ENCODE data around the gene SOX11. TPM values are rescaled to one million over a fixed set of nuclear protein-coding genes. Genes with fewer than 3 reads are reported as not detected.

Gene SOX11
- total RNA-seq, 1 donor from 2014 or later = not detected

DNA sequence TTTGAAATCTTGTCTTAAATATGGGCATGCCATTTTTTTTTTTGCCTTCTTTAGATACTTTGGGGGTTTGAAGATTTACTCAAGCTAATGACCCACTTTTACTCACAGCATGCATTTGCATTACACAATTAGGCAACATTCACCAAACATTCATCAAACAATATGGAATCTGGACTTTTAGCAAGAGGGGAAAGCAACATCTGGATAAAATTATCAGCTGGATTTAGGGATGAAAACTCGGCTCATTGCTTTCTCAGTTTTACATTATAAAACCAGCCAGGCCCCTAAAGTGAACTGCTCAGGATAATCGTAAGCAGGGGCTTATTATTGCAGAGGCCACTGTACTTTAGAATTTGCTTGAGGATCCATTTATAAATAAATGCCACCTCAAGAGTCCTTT is 44.7 kb downstream of the SOX11 start:
- H3K4me1 Mint-ChIP-seq = no peaks in the 10 kb centered on the region
- H3K36me3 Mint-ChIP-seq (ENCODE audit: low read depth) = no peaks in the 10 kb centered on the region
- H3K27me3 Mint-ChIP-seq = no peaks in the 10 kb centered on the region
- POLR2A ChIA-PET = no interaction called here
- peaks cover 2% of the 10 kb centered on the region for H3K9me3 Mint-ChIP-seq
- DNase-seq = no peak
- H3K4me3 Mint-ChIP-seq = no peak overlapping the region
- CTCF ChIA-PET = no interaction called here
- intact Hi-C loops (cut with micrococcal nuclease) = no loop called here
- no peak for ATAC-seq (ENCODE audit: low read depth)
- H3K27ac Mint-ChIP-seq = no peak overlapping the region
- TF ChIP-seq, protein P1, sequence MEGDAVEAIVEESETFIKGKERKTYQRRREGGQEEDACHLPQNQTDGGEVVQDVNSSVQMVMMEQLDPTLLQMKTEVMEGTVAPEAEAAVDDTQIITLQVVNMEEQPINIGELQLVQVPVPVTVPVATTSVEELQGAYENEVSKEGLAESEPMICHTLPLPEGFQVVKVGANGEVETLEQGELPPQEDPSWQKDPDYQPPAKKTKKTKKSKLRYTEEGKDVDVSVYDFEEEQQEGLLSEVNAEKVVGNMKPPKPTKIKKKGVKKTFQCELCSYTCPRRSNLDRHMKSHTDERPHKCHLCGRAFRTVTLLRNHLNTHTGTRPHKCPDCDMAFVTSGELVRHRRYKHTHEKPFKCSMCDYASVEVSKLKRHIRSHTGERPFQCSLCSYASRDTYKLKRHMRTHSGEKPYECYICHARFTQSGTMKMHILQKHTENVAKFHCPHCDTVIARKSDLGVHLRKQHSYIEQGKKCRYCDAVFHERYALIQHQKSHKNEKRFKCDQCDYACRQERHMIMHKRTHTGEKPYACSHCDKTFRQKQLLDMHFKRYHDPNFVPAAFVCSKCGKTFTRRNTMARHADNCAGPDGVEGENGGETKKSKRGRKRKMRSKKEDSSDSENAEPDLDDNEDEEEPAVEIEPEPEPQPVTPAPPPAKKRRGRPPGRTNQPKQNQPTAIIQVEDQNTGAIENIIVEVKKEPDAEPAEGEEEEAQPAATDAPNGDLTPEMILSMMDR (IDR thresholded peaks at IDR 0.05) = no peak

DNA sequence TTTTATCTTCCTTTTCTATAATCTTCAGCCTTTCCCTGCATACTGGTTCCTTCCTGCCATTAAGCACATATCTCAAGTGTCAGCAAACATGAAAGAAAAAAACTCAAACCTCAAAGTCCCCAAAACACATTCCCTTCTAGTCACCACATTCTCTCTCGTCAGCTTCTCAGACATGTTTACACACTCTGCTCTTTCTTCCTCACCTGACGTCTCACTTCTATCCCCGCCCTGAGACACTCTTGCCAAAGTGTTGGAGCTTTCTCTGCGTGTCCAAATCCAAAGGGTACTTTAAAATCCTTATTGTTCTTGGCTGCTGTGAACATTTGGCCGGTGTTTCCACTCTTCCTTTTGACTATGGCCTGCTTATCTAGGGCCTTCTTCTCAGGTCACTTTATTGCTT is 47.9 kb downstream of the SOX11 start:
- no peak overlapping the region for H3K27ac Mint-ChIP-seq
- TF ChIP-seq, protein P1 (IDR thresholded peaks at IDR 0.05) = no peak
- ChIA-PET CTCF (no interaction called here), POLR2A (no interaction called here)
- H3K4me3 Mint-ChIP-seq = no peak overlapping the region
- no peaks in the 10 kb centered on the region for H3K9me3 Mint-ChIP-seq
- DNase-seq = no peak
- intact Hi-C loops (cut with micrococcal nuclease) = no loop called here
- no peaks in the 10 kb centered on the region for H3K27me3 Mint-ChIP-seq
- H3K36me3 Mint-ChIP-seq (ENCODE audit: low read depth) = no peaks in the 10 kb centered on the region
- H3K4me1 Mint-ChIP-seq = no peaks in the 10 kb centered on the region
- no peak for ATAC-seq (ENCODE audit: low read depth)

DNA sequence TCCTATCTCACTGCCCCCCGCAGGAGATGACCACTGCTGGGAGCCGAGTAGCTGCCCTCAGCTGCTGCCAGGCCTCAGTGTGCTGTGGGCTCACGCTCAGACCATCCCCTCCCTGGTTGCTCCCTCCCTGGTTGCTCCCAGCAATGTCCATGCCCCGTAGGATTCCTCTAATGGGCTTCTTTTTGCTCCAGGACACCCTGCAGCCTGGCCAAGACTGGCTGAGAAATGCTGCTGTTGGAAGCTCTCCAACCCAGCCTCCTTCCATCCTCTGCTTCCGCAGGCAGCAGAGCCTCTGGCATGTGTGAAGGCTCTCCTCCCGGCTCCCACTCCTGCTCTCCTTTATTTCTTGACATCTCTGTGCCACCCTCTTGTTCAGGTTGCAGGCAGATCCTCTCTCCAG is 48.6 kb downstream of the SOX11 start:
- H3K27me3 Mint-ChIP-seq = no peaks in the 10 kb centered on the region

DNA sequence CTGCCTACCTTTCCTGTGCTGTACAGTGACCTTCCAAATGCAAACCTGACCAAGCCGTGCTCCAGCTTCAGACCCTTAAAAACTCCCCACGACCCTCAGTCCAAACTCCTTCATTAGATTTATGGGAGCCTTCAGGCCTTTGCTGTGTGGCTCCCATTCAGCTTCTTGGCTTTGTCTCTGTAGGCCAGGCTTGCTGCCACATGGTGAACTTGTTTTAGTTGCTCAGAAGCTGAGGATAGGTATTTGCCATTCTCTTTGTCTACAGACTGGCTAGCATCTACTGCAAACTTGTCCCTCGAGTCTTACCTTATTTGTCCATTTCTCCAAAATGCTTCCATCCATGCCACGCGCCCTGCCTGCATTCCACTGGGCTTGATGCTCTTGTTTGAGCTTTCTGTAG is 49.1 kb downstream of the SOX11 start:
- H3K4me3 Mint-ChIP-seq = no peak overlapping the region
- ChIA-PET POLR2A (no interaction called here), CTCF (no interaction called here)
- TF ChIP-seq, protein P1 (IDR thresholded peaks at IDR 0.05) = no peak
- H3K4me1 Mint-ChIP-seq = no peaks in the 10 kb centered on the region
- no peak overlapping the region for H3K27ac Mint-ChIP-seq
- no peak for DNase-seq
- H3K9me3 Mint-ChIP-seq = no peaks in the 10 kb centered on the region
- ATAC-seq (ENCODE audit: low read depth) = no peak
- no peaks in the 10 kb centered on the region for H3K27me3 Mint-ChIP-seq
- H3K36me3 Mint-ChIP-seq (ENCODE audit: low read depth) = no peaks in the 10 kb centered on the region
- intact Hi-C loops (cut with micrococcal nuclease) = no loop called here

More for the DNA sequence above, 48.6 kb downstream of the SOX11 start:
- H3K4me3 Mint-ChIP-seq = no peak overlapping the region
- POLR2A ChIA-PET = no interaction called here
- intact Hi-C loops (cut with micrococcal nuclease) = no loop called here
- DNase-seq (no peak), ATAC-seq (ENCODE audit: low read depth) (no peak)
- no peaks in the 10 kb centered on the region for H3K9me3 Mint-ChIP-seq
- H3K27ac Mint-ChIP-seq = no peak overlapping the region
- H3K36me3 Mint-ChIP-seq (ENCODE audit: low read depth) = no peaks in the 10 kb centered on the region
- TF ChIP-seq, protein P1 (IDR thresholded peaks at IDR 0.05) = no peak
- CTCF ChIA-PET = no interaction called here
- no peaks in the 10 kb centered on the region for H3K4me1 Mint-ChIP-seq

DNA sequence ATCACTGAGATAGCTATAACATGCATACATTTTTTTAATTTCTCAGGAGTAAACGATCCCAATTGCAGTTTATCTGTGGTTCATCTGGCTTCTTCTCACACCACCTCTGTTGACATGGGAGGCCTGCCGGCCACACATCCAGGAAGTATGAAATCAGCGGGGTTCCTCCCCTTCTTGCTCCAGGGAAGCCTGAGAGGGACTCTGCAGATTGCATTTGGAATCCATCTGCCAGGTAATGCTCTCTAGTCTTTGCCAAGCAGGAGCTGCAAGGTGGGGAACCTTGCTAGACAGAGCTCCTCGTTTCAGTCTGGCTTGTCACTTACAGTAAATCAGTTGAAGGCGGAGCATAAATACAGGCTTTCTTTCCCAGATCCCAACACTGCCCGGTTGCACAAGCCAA is 49.9 kb downstream of the SOX11 start:
- Mint-ChIP-seq H3K4me1 (no peaks in the 10 kb centered on the region), H3K27ac (no peak overlapping the region), H3K9me3 (no peaks in the 10 kb centered on the region), H3K36me3 (ENCODE audit: low read depth) (no peaks in the 10 kb centered on the region), H3K27me3 (no peaks in the 10 kb centered on the region), H3K4me3 (no peak overlapping the region)
- DNase-seq (no peak), ATAC-seq (ENCODE audit: low read depth) (no peak)
- TF ChIP-seq, protein P1 (IDR thresholded peaks at IDR 0.05) = no peak
- POLR2A ChIA-PET = no interaction called here
- intact Hi-C loops (cut with micrococcal nuclease) = no loop called here
- CTCF ChIA-PET = no interaction called here
